SIG-M5 (cell line): Measurements from ENCODE around the gene CDC42BPB.
"Not testable (repeated sequence)": the region's sequence is repeated elsewhere in the genome, so short reads cannot be mapped to it uniquely, and the experiment has no call there.

ENCODE experiments used
- DNase-seq: peaks from one replicate; lab custom pipeline; 2025; lab: John Stamatoyannopoulos, UW

CDC42BPB gene

DNA sequence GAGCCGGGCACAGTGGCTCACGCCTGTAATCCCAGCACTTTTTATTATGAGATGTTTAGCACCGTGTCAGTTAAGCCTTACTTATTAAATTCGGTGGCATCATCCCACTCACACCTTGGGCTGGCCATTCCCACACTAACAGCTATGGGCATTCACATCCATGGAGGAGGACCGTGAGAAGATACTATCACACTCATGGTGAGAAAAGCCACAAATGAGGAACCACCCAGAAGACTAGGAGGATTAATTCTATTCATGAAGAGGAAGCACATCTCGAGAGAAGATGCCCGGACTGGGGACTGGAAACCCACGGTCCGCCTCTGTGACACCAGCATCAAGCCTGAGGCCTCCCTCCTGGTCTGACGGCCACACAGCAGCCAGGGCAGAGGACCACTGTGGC, 4.9 kb downstream of the CDC42BPB start:
- no peak for DNase-seq

DNA sequence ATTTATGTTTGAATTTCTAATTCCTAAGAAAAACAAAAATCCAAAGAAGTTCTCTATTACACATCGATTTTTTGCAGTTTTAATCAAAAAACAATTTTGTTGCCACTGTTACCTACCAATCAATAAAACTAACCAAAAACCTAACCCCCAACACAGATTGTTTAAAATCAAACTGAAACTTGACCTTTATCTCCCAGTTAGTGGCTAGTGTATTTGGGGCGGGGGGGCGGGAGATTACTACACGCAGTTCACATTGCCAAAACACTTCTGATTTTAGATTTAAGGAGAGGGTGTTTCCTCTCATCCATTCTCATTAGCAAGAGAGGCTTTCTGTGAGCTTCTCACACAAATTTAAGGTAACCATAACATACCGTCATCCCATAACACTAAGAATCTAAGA, 6.4 kb downstream of the CDC42BPB start:
- no peak for DNase-seq

DNA sequence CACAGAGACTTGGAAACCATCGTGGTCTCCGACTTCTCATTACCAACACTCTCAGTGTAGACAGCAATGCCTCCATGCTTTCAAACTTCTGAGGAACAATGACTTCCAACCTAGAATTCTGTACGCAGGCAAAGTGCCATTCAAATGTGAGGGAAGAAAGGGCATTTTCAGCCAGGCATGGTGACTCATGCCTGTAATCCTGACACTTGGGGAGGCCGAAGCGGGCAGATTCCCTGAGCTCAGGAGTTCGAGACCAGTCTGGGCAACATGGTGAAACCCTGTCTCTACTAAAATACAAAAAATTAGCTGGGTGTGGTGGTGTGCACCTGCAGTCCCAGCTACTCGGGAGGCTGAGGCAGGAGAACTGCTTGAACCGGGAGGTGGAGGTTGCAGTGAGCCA, 9.9 kb downstream of the CDC42BPB start:
- not testable (repeated sequence) for DNase-seq

DNA sequence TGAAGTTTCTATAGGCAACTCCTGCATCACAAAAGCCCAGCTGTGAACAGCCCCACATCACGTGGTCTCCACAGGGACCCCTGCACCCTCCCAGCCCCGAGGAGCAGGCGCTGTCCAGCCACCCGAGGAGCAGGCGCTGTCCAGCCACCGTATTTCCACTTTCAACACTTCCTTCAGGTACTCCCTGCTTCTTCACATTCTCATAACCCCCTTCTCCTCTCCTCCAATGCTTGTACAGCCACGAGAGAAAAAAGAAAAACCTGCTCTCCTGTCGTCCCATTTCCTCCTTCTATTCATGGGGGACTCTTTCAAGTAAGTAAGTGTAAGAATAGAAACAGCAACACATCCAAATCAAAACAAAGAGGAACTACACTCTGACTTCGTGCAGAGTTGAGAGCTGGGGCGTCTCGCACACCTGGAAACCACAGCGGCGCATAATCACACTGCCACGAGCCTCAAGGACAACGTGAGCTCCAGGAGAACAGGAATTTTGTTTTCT, 11.9 kb downstream of the CDC42BPB start:
- no peak for DNase-seq

DNA sequence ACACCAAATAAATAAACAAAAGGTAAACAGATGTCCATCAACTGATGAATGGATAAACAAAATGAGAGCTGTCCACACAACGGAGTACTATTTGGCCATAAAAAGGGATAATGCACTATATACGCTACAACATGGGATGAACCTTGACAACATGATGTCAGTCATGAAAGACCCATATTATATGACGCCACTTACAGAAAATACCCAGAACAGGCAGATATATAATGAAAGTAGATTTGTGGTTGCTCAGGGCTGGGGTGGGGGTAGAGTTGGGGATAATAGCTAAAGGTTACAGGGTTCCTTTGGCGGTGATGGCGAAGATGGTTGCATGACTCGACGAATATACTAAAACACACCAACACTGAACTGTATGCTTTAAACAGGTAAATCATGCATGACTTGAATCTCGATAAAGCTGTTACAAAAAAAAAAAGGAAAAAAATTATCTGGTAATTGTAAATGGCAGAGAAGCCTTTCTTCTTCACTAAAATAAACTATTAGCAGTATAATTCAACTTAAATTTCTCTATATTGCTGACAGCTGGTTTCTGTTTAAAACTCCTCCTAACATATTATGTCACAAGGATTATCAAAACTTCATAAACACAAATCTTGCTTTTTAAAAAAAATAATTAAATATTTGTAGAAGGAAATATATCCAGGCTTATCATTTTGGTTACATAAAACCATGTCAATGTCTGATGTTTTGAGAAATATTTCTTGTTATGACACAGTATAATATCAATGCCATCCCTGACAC, 13.9 kb downstream of the CDC42BPB start:
- no peak for DNase-seq

DNA sequence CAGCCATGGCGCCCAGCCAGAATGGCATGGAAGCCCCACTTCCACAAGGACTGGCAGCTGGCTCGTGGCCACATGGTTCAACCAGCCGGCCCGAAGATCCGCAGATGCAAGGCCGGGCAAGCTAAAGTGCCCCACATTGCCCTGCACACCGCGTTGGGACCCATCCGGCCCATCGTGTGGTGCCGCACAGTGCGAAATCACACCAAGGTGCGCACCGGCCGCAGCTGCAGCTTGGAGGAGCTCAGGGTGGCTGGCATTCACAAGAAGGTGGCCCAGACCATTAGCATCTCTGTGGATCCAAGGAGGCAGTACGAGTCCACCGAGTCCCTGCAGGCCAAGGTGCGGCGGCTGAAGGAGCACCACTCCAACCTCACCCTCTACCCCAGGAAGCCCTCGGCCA, 15.9 kb downstream of the CDC42BPB start:
- no peak for DNase-seq

DNA sequence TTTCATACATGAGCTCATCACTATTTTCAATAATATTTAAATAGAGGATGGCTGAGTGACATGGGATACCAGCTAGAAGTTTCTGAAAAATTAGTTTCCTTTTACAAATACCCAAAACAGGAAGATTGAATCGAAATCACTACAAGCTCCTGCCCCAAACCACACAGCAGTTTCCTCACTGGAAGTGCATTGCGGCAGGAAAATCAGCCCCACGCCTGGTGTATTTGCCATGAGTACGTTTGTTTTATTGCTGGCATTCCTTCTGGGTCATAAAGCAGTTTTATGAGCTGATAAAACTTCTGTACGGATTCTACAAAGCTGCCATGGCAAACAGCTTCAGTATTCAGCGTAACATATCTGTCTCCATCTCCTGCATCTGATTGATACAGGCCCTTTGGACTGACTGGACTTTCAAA, 23.7 kb downstream of the CDC42BPB start:
- DNase-seq = no peak

DNA sequence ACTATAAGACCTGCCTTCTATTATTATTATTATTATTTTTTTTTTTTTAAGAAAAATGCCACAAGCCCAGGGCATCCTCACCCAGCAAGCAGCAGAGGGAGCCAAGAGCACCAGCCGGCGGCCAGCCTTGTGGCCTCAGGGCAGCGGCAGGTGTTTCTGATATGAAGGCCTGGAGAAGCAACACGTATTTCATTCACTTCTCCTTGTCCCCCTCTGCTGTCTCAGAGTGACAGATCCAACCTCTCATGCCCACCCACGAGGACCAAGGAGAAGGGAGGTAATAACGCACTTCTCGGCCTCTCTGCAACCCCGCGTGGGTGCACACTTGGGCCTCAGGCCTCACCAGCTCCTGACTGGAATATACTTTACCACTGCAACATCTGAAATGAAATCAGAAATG, 25.4 kb downstream of the CDC42BPB start:
- DNase-seq = no peak

DNA sequence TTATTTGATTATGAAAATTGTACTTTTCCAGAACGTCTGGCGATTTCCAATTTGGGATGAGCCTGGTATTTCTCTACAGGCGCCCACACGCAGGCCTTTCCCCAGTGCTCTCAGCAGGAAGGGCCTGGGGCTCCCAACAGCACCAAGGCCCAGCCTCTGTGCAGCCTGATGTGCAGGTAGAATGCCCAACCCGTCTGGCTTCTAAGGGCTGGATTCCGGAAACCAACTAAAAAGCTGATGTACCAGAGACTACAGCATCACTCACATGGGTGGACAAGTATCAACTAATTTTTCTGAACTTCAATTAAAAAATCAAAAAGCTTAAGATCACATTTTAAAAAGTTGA, 25.8 kb downstream of the CDC42BPB start:
- no peak for DNase-seq

DNA sequence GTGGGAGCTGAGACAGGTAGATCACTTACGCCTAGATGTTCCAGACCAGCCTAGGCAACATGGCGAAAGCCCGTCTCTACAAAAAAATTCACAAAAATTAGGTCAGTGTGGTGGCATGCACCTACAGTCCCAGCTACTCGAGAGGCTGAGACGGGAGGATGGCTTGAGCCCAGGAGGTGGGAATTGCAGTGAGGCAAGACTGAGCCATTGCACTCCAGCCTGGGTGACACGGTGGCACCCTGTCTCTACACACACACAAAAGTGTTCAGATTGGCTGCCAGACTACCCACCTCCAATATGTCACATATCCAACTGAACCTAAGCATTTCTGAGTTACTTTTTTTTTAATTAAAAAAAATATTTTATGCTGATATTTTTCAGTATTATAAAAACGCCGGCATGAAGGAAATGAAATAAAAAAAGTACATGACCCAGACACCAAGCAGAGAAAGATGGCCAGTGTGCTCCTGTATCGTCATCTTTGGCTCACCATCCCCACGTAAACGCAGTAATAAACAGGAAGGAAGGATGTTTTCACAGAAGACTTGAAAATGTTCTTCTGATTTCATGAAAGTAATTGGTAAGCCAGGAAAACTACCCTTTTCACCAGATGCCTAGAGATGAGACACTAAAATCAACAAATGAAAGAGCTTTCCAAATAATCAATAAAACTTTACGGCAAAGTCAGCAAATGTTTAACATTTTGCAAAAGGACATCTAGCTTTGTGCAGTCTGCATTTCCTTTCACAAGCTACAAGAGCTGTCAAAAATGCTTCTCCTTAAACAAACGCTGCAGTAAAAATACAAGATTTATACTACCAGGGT, 26.4 kb downstream of the CDC42BPB start:
- DNase-seq = no peak

DNA sequence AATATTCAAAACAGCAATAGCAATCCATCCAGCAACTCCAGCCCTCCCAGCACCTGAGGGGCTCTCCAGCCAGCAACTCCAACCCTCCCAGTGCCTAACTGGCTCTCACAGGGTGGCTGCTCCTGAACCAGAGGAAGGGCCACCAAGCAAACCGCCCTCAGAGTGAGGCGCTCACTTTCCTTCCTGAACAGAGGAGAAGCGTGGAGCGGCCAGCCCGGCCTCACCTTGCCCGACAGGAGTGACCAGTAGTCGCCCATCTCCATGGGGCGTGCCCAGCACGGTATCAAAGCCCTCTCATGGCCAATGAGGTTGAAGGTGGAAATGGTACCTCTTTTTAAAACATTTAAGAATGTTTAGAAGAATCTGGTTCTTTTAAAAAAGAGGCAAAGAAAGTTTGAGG, 27.4 kb downstream of the CDC42BPB start:
- no peak for DNase-seq

DNA sequence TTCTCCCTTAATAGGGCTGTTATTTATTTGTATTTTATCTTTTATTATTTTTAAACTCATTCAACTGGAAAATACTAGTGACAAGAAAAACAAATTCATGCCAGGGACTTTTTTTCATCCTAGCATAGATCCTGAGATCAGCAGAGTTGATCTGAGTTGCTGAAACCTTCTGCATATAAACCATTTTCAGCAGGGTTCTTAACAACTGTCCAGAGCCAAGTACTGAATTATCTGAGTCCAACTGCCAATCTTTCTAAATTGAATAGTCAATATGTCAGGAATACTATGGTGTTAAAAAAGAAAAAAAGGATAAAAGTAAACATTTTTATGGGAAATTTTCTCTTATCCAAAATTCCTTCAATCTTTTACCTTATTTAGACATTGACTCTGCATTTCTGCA, 28.6 kb downstream of the CDC42BPB start:
- no peak for DNase-seq

DNA sequence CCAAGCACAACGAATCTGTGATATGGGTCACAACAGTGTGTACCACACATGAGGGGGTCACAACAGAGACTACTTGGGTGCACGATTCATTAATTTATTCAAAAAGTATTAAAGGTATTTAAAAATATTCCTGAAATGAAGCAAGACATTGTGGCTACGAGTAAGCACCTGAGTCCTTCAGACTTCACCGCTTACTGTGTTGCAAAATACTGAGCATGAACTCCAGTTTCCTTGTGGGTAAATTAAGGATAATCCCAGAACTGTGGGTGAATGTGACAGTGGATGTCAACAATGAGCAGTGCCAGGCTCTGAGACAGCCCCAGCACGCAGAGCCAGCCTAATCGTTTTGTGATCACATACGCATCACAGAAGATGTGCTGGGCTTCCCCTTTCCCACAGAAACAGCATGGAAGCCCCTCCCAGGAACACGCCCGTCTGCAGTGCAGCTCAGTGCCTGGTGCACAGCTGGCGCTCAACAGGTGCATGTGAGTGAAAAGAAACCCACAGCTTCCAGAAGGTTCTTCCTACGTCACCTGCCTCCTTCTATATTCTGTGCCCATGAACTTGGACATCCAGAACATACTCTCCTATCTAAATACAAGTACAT, 29.1 kb downstream of the CDC42BPB start:
- DNase-seq = no peak

DNA sequence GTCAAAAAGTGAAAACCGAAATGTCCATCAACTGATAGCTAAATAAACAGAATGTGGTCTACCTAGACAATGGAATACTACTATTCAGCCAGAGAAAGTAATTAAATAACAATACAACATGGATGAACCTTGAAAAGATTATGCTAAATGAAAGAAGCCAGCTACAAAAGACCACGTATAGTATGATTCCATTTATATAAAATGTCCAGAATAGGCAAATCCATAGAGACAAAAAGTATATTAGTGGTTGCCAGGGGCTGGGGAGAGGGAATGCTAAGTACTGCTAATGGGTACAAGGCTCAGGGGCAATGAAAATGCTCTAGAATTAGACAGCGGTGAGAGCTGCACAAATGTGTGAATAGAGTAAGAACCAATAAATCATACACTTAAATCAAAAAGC, 29.9 kb downstream of the CDC42BPB start:
- DNase-seq = no peak

DNA sequence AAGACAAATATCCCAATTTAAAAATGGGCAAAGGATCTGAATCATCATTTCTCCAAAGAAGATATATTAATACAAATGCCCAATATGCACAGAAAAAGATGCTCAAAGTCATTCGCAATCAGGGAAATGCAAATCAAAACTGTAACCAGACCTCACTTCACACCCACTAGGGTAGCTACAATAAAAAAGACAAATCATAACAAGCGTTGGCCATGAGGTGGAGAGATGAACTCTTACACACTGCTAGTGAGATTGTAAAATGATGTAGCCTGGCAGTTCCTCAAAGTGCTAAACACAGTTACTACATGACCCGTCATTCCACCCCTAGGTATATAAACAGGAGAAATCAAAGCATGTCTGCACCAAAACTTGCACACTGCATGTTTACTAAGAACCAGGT, 30.4 kb downstream of the CDC42BPB start:
- DNase-seq = no peak

DNA sequence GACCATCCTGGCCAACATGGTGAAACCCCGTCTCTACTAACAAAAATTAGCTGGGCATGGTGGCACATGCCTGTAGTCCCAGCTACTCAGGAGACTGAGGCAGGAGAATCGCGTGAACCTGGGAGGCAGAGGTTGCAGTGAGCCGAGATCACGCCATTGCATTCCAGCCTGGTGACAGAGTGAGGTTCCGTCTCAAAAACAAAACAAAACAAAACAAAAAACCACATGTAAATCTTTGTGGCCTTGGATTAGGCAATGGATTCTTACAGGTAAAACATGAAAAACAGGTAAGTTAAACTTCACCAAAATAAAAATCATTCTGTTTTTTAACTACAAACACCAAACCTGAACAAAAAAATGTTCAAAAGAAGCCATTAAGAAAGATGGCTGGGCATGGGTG, 31.2 kb downstream of the CDC42BPB start:
- not testable (repeated sequence) for DNase-seq

DNA sequence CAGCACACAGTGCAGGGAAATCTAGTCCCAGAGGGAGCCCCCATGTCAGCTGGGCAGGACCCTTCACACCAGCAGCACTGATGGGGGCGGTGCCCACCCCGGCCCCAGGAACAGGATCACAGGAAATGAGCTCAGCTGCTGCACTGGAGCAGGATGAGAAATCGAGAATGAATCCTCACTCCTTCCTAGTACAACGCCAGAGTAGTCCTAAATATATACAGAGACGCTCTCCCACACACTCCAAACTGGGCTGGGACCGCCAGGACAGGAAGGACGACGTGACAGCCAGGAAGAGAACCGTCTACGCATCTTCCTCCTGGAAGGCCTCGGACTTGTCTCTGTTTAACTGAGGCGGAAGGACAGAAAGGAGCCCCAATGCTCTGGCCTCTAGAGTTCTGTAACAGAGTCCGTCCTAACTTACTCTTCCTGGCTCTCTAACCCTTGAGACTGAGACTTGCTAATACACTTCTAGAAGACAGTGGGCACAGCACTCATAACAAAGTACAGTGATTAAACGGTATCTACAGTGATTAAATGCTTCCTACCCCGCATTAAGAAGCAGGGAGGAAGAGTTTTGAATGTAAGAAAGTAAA, 33.4 kb downstream of the CDC42BPB start:
- no peak for DNase-seq

DNA sequence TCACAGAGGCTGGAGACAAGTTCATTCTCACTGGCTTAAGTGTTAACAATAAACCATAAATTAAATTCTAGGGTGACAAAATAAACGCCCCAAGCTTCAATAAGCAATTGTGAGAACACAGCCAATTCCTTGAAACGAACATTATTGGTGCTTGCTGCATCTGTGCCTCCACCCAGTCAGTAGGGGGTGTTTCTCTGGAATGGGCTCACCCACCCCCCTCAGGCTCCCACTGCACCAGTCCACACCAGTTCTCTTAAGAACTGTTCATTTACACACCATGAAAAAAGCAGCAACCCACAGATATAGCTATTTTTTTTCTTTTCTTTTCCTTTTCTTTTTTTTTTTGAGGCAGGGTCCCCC, 34.7 kb downstream of the CDC42BPB start:
- DNase-seq = no peak

DNA sequence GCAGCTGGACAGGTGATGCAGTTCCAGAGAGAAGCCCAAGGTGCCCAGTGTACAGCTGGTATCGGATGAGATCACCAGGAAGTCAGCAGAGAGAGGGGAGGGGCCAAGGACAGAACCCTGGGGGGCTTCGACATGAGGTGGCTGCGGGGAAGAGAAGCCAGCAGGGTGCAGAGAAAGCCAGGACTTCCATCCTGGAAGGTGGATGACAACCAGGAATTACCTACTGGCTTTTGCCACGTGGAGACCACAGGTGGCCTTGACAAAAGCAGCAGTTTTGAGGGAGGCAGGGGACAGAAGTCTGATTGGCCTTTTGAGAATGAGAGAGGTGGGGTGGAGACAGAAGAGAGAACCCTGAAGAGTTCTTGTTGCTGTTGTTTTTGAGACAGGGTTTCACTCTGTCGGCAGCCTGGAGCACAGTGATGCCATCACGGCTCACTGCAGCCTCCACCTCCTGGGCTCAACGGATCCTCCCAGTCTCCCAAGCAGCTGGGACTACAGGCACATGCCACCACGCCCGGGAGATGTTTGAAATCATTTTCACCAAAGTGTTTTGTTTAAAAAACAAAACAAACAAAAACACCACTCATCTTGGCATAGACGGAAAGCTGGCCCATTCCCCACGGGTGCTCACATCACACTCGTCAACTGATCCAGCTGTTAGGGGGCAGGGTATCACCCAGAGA, 35.2 kb downstream of the CDC42BPB start:
- DNase-seq = no peak

DNA sequence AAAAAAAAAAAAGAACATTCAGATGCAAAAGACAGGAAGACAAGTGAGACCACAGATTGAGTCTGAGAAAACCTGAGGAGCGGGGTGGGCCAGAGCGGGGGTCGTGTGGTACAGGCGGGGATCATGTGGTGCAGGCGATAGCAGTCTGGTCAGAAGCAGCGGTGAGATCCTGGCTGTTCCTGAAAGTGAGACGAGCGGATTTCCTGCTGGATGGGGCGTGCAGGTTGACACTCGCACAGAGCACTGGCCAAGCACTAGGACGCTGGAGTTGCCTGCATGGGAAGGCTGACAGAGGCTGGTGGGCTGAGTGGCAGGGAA, 35.7 kb downstream of the CDC42BPB start:
- DNase-seq = no peak

DNA sequence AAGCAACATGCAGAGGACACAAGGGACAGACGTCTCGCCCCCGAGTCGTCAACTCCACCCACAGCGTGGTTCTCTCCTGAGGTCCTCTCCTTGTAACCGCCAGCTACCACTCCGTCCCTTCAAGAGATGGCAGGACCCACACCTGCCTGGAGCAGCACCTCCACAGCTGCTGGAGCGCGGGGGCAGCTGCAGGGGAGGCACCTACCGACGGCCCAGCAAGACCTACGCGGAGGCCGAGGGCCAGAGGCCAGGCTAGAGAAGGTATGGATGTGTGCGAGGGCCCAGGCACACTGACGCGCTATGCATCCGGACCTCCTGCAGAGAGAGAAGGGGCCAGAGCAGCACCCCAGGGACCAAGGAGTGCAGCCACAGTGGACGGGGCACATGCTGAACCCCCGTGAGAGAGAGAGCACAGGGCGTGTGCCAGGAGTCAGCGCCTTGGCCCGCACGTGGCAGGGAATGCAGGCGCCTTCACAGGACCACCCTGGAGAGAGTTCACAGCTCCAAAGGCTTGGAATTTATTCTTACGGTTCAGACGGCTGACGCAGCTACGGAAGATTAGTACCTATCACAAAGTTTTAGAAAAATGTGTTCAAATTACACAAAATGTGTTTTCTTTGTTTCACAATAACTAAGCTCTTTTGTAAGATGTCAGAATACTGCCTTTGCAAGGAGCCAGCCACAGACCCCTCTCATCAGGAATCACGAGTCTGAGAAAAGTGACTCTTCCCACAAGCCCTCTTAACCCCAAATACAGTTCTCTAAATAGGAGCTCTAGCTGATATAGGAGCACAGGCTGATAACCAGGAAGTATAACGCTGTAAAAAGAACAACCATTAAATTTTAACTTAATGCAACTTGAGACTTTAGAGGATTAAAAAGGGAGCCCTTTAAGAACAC, 36.8 kb downstream of the CDC42BPB start:
- no peak for DNase-seq
